Psoas muscle (tissue), 7 donors: ENCODE measurements around the gene SPATA31A6. TPM values are rescaled to one million over a fixed set of nuclear protein-coding genes. Genes with fewer than 3 reads are reported as not detected.

Source experiments
- polyA plus RNA-seq, 3 donors: library from polyadenylated mRNA; stranded (reverse); fragments of 200-250 nt; gene quantifications; one replicate each; pipeline ENCODE4 v1.2.3, GENCODE V29; 2013
- total RNA-seq, 4 donors: library from RNA; stranded (reverse); fragmentation: NEBNext Ultra II Directional in 2 of 4; extraction: Animal tissue kit (Norgen Biotek cat#: 25700) in 2 of 4; gene quantifications; one replicate each; pipeline versions ENCODE4 v1.2.1 to v1.2.4, GENCODE V29; 2021 to 2023
- donor health status: healthy with polysubstance abuse.
- donor health status: DM: no; HTN: no; CAD: no; lungs with moderate emphysema.
- donor health status: Bipolar disorder and iron deficiency.
- donor health status: healthy.
- donor health status: DM: no; HTN: no; CAD: no.
- donor health status: DM: no; HTN: no; CAD: no.
- donor health status: DM: yes; HTN: yes; CAD: no.

The SPATA31A6 gene
- total and polyA plus RNA-seq, 7 donors, result not detected

Other genes starting within 250 kb of the SPATA31A6 start
- gene CNTNAP3B, start 54.2 kb upstream of the SPATA31A6 start, total RNA-seq, result 1 to 10 TPM in 3 of 4 donors, under 1 TPM in 1; 0.89 to 2.6 (median 1.2) TPM
- gene CNTNAP3B, start 54.2 kb upstream of the SPATA31A6 start, polyA plus RNA-seq, result 1 to 10 TPM in 2 of 3 donors, under 1 TPM in 1; 0.65 to 1.9 (median 1.3) TPM